HepG2 (cell line): Measurements from ENCODE around the gene LRRC25. TPM values are rescaled to one million over a fixed set of nuclear protein-coding genes. Genes with fewer than 3 reads are reported as not detected.

Experiments used
- ARID4A ChIP-seq: sonication (generic); formaldehyde crosslinking; IDR thresholded peaks from 2 replicates; pipeline ENCODE4 v1.5.0; 2020; ENCODE audit warnings: mild to moderate bottlenecking, missing genetic modification reagents, borderline replicate concordance
- ATAD3A ChIP-seq: sonication (generic); formaldehyde crosslinking; IDR thresholded peaks from 2 replicates; pipeline ENCODE4 v1.4.0; 2020; ENCODE audit warnings: missing genetic modification reagents
- CHD4 ChIP-seq: fragments of 200-600 bp; sonication (generic); IDR thresholded peaks from 2 replicates; pipeline ENCODE4 v1.7.0; 2017; ENCODE audit warnings: mild to moderate bottlenecking, low read length, borderline replicate concordance
- ELF3 ChIP-seq: IDR thresholded peaks from 2 replicates; pipeline ENCODE4 v1.6.1; 2016; ENCODE audit warnings: missing genetic modification reagents, missing compliant biosample characterization
- EP300 ChIP-seq, 3 experiments: sonication (generic) in 1 of 3; formaldehyde crosslinking in 1 of 3; IDR thresholded peaks; 2 replicates each; pipeline versions ENCODE4 v1.5.1 to v1.6.1; 2011 to 2020; ENCODE audit warnings: low read depth in 2 of 3, low read length in 2 of 3, borderline replicate concordance in 1 of 3, improper control_type of control experiment in 1 of 3, mild to moderate bottlenecking in 1 of 3, missing genetic modification reagents in 1 of 3, moderate library complexity in 1 of 3
- HCFC1 ChIP-seq: fragments of 150-350 bp; IDR thresholded peaks from 2 replicates; pipeline ENCODE4 v1.6.1; 2014; ENCODE audit warnings: low read depth, low read length
- KLF13 ChIP-seq: sonication (generic); formaldehyde crosslinking; IDR thresholded peaks from 2 replicates; pipeline ENCODE4 v1.4.0; 2020; ENCODE audit warnings: mild to moderate bottlenecking, missing genetic modification reagents
- MEIS2 ChIP-seq: sonication (generic); formaldehyde crosslinking; IDR thresholded peaks from 2 replicates; pipeline ENCODE4 v1.9.0; 2021; ENCODE audit warnings: mild to moderate bottlenecking, missing genetic modification reagents
- MXD4 ChIP-seq: IDR thresholded peaks from 2 replicates; pipeline ENCODE4 v1.6.1; 2016; ENCODE audit warnings: mild to moderate bottlenecking, missing biosample characterization, missing genetic modification reagents
- RAD51 ChIP-seq: fragments of 450-650 bp; IDR thresholded peaks from 2 replicates; pipeline ENCODE4 v1.6.1; 2016; ENCODE audit warnings: borderline replicate concordance
- SOX6 ChIP-seq, 2 experiments: fragments of 450-650 bp in 1 of 2; sonication (generic) in 1 of 2; formaldehyde crosslinking in 1 of 2; IDR thresholded peaks; 2 replicates each; pipeline versions ENCODE4 v1.4.0 to v1.6.1; 2017 to 2020; ENCODE audit warnings: antibody characterized with exemption in 1 of 2, mild to moderate bottlenecking in 1 of 2, missing genetic modification reagents in 1 of 2
- TAF1 ChIP-seq: sonication (generic); formaldehyde crosslinking; IDR thresholded peaks from 2 replicates; pipeline ENCODE4 v1.4.0; 2020; ENCODE audit warnings: missing genetic modification reagents
- TCF12 ChIP-seq, 2 experiments: fragments of 450-650 bp in 1 of 2; sonication (generic) in 1 of 2; formaldehyde crosslinking in 1 of 2; IDR thresholded peaks; 2 replicates each; pipeline versions ENCODE4 v1.6.1 to v1.8.0; 2017 to 2022; ENCODE audit warnings: antibody characterized with exemption in 1 of 2, mild to moderate bottlenecking in 1 of 2, missing genetic modification reagents in 1 of 2, moderate library complexity in 1 of 2
- TFAP4 ChIP-seq: sonication (generic); IDR thresholded peaks from 2 replicates; pipeline ENCODE4 v1.6.1; 2016; ENCODE audit warnings: low read depth, borderline replicate concordance
- TP53 ChIP-seq: sonication (generic); formaldehyde crosslinking; conservative IDR thresholded peaks from 2 replicates; pipeline ENCODE4 v1.4.0; 2020; ENCODE audit warnings: missing genetic modification reagents
- XBP1 ChIP-seq: sonication (generic); formaldehyde crosslinking; IDR thresholded peaks from 2 replicates; pipeline ENCODE4 v1.5.0; 2020; ENCODE audit warnings: missing genetic modification reagents
- ZBTB33 ChIP-seq: sonication (generic); formaldehyde crosslinking; IDR thresholded peaks from 2 replicates; pipeline ENCODE4 v1.4.0; 2020; ENCODE audit warnings: missing genetic modification reagents
- ZNF543 ChIP-seq: sonication (generic); formaldehyde crosslinking; IDR thresholded peaks from 2 replicates; pipeline ENCODE4 v1.4.0; 2020; ENCODE audit warnings: mild to moderate bottlenecking, missing genetic modification reagents
- ZNF660 ChIP-seq: sonication (generic); formaldehyde crosslinking; IDR thresholded peaks from 2 replicates; pipeline ENCODE4 v1.5.1; 2020; ENCODE audit warnings: mild to moderate bottlenecking, low read depth, missing genetic modification reagents, borderline replicate concordance
- polyA plus RNA-seq, 8 experiments: library from polyadenylated mRNA; depleted of rRNA in 3 of 8; stranded (reverse) in 7 of 8; unstranded in 1 of 8; fragments of >200 nt; fragmentation: Illumina TruSeq in 4 of 8; extraction: Trizol in 4 of 8; gene quantifications; 2 replicates each; pipeline versions ENCODE4 v1.2.1 to v1.2.3, GENCODE V29; 2011 to 2016; ENCODE audit warnings: low read depth in 4 of 8, missing spikeins in 1 of 8, mixed read lengths in 1 of 8; ENCODE audit not compliant: insufficient read depth in 1 of 8
- total RNA-seq, 5 experiments: library from RNA; depleted of rRNA; stranded (reverse); fragments of >200 nt; fragmentation: Illumina TruSeq; extraction: Trizol; gene quantifications; 2 replicates each; pipeline ENCODE4 v1.2.3, GENCODE V29; 2016; ENCODE audit warnings: low read depth in 1 of 5
- TF ChIP-seq, protein P1 (sequence below): IDR thresholded peaks from 2 replicates; pipeline ENCODE4 v1.6.1; 2016; ENCODE audit warnings: missing compliant biosample characterization, missing genetic modification reagents, borderline replicate concordance

The LRRC25 gene
- total and polyA plus RNA-seq, 2 of the 13 experiments (the other 11 are each of a cell fraction or from before 2014, with no cell fraction given) = 0.13 to 0.53 TPM

DNA sequence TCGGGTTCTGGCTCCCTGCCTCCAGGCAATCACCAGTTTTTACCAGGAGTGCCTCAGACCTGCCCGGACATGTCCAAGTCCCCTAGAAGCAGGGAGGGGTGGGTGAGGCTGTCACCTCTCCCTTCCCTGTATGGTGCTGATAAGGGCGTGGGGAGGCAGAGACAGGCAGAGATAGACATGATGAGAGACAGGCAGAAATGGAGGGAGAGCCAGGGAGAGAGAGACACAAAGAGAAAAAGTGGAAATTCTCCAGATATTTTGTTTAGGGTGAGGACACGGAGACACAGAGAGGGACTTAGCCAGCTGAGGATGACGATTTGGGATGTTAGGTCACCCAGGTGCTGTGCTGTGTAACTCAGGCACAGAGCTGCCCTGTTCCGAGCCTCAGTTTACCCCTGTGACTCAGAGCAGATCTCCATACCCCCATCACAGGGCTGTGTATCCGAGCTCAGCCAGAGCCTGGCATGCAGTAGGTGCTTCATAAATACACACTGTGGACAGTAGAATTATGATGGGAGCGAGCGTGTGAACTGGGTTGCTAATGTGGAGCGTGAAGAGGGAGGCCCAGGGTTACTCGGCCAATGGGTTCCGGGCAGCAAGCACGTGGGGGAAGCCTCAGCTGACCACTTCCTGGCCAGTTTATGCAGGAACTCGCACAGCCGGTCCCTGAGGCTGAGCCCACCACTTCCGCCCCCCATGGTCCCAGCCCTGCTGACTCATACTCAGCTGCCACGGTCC, 23.4 kb downstream of the LRRC25 start (continued):
- TF ChIP-seq ZNF660 (CRISPR knock-in tag) (no peak), CHD4 (no peak), ZBTB33 (CRISPR knock-in tag) (0 out of 2 replicates have a peak, but pooled peaks have one; percentile 36), EP300 (IDR thresholded peaks at IDR 0.05; ENCODE audit: low read depth in 2 of 2, low read length in 2 of 2) (peak in 1 of 2 experiments; percentile 83; a peak in 2 of 4 replicates), EP300 (CRISPR knock-in tag; IDR thresholded peaks at IDR 0.05; ENCODE audit: borderline replicate concordance) (peak; percentile 77), MXD4 (CRISPR knock-in tag) (peak; percentile 70; the same call in 1 of the 2 replicates), TFAP4 (peak; percentile 96), ATAD3A (CRISPR knock-in tag) (no peak), XBP1 (CRISPR knock-in tag) (no peak), SOX6 (IDR thresholded peaks at IDR 0.05) (no peak), SOX6 (CRISPR knock-in tag; IDR thresholded peaks at IDR 0.05) (peak; percentile 88), HCFC1 (peak; percentile 26; the same call in 1 of the 2 replicates), ZNF543 (CRISPR knock-in tag) (no peak), TP53 (CRISPR knock-in tag) (peak; percentile 99), MEIS2 (CRISPR knock-in tag) (peak; percentile 87), KLF13 (CRISPR knock-in tag) (no peak), RAD51 (peak; percentile 88), ELF3 (CRISPR knock-in tag) (peak; percentile 94), TCF12 (IDR thresholded peaks at IDR 0.05) (no peak), TCF12 (CRISPR knock-in tag; IDR thresholded peaks at IDR 0.05) (peak; percentile 91), TAF1 (CRISPR knock-in tag) (peak; percentile 64; the same call in 1 of the 2 replicates), ARID4A (CRISPR knock-in tag) (peak; percentile 77; the same call in 1 of the 2 replicates)
- TF ChIP-seq, protein P1, sequence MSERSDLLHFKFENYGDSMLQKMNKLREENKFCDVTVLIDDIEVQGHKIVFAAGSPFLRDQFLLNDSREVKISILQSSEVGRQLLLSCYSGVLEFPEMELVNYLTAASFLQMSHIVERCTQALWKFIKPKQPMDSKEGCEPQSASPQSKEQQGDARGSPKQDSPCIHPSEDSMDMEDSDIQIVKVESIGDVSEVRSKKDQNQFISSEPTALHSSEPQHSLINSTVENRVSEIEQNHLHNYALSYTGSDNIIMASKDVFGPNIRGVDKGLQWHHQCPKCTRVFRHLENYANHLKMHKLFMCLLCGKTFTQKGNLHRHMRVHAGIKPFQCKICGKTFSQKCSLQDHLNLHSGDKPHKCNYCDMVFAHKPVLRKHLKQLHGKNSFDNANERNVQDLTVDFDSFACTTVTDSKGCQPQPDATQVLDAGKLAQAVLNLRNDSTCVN (CRISPR knock-in tag) = peak; percentile 82; the same call in 1 of the 2 replicates
